Measurements from ENCODE around the gene CPAMD8. TPM values are rescaled to one million over a fixed set of nuclear protein-coding genes. Genes with fewer than 3 reads are reported as not detected.

CPAMD8 gene
- total and polyA plus RNA-seq, 2 of the 8 experiments (the other 6 are each of a cell fraction or from before 2014, with no cell fraction given), result 6.1 to 9.2 TPM

DNA sequence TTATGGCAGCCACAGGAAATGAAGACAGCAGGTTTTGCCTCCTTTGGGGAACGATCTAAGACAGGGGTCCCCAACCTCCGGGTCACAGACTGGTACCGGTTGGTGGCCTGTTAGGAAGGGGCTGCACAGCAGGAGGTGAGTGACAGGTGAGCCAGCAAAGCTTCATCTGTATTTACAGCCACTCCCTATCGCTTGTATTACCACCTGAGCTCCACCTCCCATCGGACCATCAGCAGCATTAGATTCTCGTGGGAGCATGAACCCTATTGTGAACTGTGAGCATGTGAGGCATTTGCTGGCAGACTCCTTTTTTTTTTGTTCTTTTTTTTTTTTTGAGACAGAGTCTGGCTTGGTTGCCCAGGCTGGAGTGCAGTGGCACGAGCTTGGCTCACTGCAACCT, 115.6 kb downstream of the CPAMD8 start:
- TF ChIP-seq EZH2 (IDR thresholded peaks at IDR 0.05; ENCODE audit: low read depth, low read length, severe bottlenecking) (no peak), CTBP2 (IDR thresholded peaks at IDR 0.05; ENCODE audit: borderline replicate concordance, insufficient read depth, insufficient read length, low read length) (no peak), TAF1 (IDR thresholded peaks at IDR 0.05; ENCODE audit: low read depth, low read length) (no peak), POLR2AphosphoS5 (IDR thresholded peaks at IDR 0.05; ENCODE audit: low read depth, low read length) (no peak), MAFK (IDR thresholded peaks at IDR 0.05; ENCODE audit: low read depth, low read length) (no peak), CREB1 (IDR thresholded peaks at IDR 0.05) (no peak), CHD2 (IDR thresholded peaks at IDR 0.05; ENCODE audit: low read length) (no peak)
- Histone ChIP-seq H4K20me1 (replicated peaks in 1 of 2; ENCODE audit: control insufficient read depth in 1 of 2, insufficient read depth in 2 of 2, low read length in 2 of 2) (no peaks in the 10 kb centered on the region), H3K9ac (replicated peaks in 1 of 4; ENCODE audit: extremely low read depth in 1 of 4, low read depth in 3 of 4, low read length in 3 of 4) (no peak overlapping the region), H2BK120ac (replicated peaks; ENCODE audit: low read depth, low read length) (no peak overlapping the region), H3K23ac (ENCODE audit: insufficient read length) (no peak overlapping the region), H3K4ac (replicated peaks; ENCODE audit: insufficient read length, low read depth, low read length) (no peak overlapping the region), H4K91ac (replicated peaks; ENCODE audit: insufficient read length, low read length) (no peak overlapping the region), H3K36me3 (ENCODE audit: control insufficient read depth in 2 of 4, insufficient read depth in 4 of 4, low read length in 3 of 4) (no peaks in the 10 kb centered on the region), H2AFZ (ENCODE audit: low read length) (no peak overlapping the region), H4K8ac (ENCODE audit: extremely low read depth, insufficient read depth, low read length) (no peak overlapping the region), H3K4me2 (ENCODE audit: insufficient read depth in 1 of 2, low read depth in 2 of 2, low read length in 2 of 2) (no peak overlapping the region), H2BK15ac (ENCODE audit: low read length) (no peak overlapping the region), H3K9me3 (ENCODE audit: insufficient read depth in 2 of 2, low read depth in 1 of 2, low read length in 1 of 2) (peaks cover 10 to 23% of the 10 kb centered on the region in 2 experiments; a peak in 3 of 4 replicates), H3K14ac (ENCODE audit: insufficient read length) (no peak overlapping the region), H3K79me2 (ENCODE audit: control insufficient read depth in 1 of 2, insufficient read depth in 2 of 2, low read length in 2 of 2) (no peaks in the 10 kb centered on the region), H3K4me1 (replicated peaks in 1 of 4; ENCODE audit: control insufficient read depth in 3 of 4, insufficient read depth in 4 of 4, low read length in 3 of 4) (no peaks in the 10 kb centered on the region), H3K27ac (ENCODE audit: low read depth, low read length) (no peak overlapping the region), H2AK5ac (ENCODE audit: low read depth, low read length) (no peak overlapping the region), H2BK12ac (ENCODE audit: low read depth, low read length) (no peak overlapping the region), H3K79me1 (ENCODE audit: low read depth, low read length) (no peaks in the 10 kb centered on the region), H2BK20ac (ENCODE audit: low read length) (no peak overlapping the region), H3K56ac (replicated peaks; ENCODE audit: insufficient read length, low read depth, low read length) (no peak overlapping the region), H3K4me3 (ENCODE audit: extremely low read depth in 1 of 4, insufficient read depth in 2 of 4, low read depth in 3 of 4, low read length in 4 of 4) (no peak overlapping the region), H3K18ac (ENCODE audit: extremely low read depth, low read length) (no peak overlapping the region), H3K27me3 (replicated peaks in 1 of 4; ENCODE audit: control insufficient read depth in 3 of 4, extremely low read depth in 1 of 4, insufficient read depth in 3 of 4, low read length in 3 of 4) (no peaks in the 10 kb centered on the region), H3K23me2 (ENCODE audit: low read depth, low read length) (no peaks in the 10 kb centered on the region), H4K5ac (ENCODE audit: insufficient read length, low read depth, low read length) (no peak overlapping the region), H2BK5ac (ENCODE audit: low read depth, low read length) (no peak overlapping the region)
- DNase-seq (ENCODE audit: low read depth in 1 of 2, low spot score in 2 of 2) (no peak), FAIRE-seq (no peak)
- 88% methylated on average over 7 of the region's 7 CpGs; no CpG with 5 or more reads in 1 of the 2 experiments for WGBS, 2 experiments (ENCODE audit: extremely low coverage in 1 of 2, insufficient coverage in 1 of 2, insufficient read length in 1 of 2, insufficient replicate concordance in 2 of 2, low coverage in 1 of 2, low lambda C conversion rate in 2 of 2, missing lambda C conversion rate in 1 of 2)
- POLR2A ChIA-PET (ENCODE audit: partially characterized antibody), result no interaction called here
- CTCF ChIA-PET (ENCODE audit: partially characterized antibody), result interaction anchor here (0.7 to 1.5 kb wide), 4 partner anchors 9 to 156 kb away, joined by 3 to 11 read pairs (median 4); no protein-coding TSS in a partner anchor

Measured in H1 (cell line).